A673 (cell line): ENCODE results near the gene CD24. TPM values are rescaled to one million over a fixed set of nuclear protein-coding genes. Genes with fewer than 3 reads are reported as not detected.
"Not testable (repeated sequence)": the region's sequence is repeated elsewhere in the genome, so short reads cannot be mapped to it uniquely, and the experiment has no call there.

Source experiments
- BruUV-seq: library from RNA; stranded (reverse); fragments of 400-500 nt; replicated peaks from 2 replicates; lab custom pipeline; 2021; lab: Mats Ljungman, UMichigan
- CTCF ChIA-PET: fragments of 300-600 bp; sonication (Branson Sonifier 250); formaldehyde crosslinking; loops from one replicate; lab custom pipeline; 2022; ENCODE audit warnings: antibody characterized with exemption; lab: Charles Lee
- POLR2A ChIA-PET: fragments of 300-600 bp; sonication (Branson Sonifier 250); formaldehyde crosslinking; loops from one replicate; lab custom pipeline; 2022; ENCODE audit warnings: antibody characterized with exemption; ENCODE audit not compliant: low non-redundant PET; lab: Charles Lee
- DNase-seq: peaks from one replicate; pipeline ENCODE4 v3.0.0-alpha.2; 2015; ENCODE audit warnings: low spot score
- H3K27ac ChIP-seq: fragments of 200-600 bp; sonication (generic); 2 replicates; pipeline ENCODE4 v1.5.1; 2016; ENCODE audit warnings: mixed run types, low read depth, mild to moderate bottlenecking, mixed read lengths, antibody characterized with exemption, low read length; ENCODE audit not compliant: poor library complexity, severe bottlenecking
- H3K27me3 ChIP-seq: fragments of 200-600 bp; sonication (generic); replicated peaks from 2 replicates; pipeline ENCODE4 v1.6.1; 2017; ENCODE audit warnings: mixed run types, low read depth, mild to moderate bottlenecking, mixed read lengths, antibody characterized with exemption, low read length; ENCODE audit not compliant: insufficient read depth, poor library complexity
- H3K36me3 ChIP-seq: fragments of 200-600 bp; sonication (generic); 2 replicates; pipeline ENCODE4 v1.6.1; 2016; ENCODE audit warnings: mixed run types, mild to moderate bottlenecking, mixed read lengths, antibody characterized with exemption, low read length; ENCODE audit not compliant: insufficient read depth, poor library complexity, severe bottlenecking
- H3K4me1 ChIP-seq: fragments of 200-600 bp; sonication (generic); 2 replicates; pipeline ENCODE4 v1.6.1; 2017; ENCODE audit warnings: mixed run types, mild to moderate bottlenecking, mixed read lengths, antibody characterized with exemption, low read length; ENCODE audit not compliant: insufficient read depth, poor library complexity, severe bottlenecking
- H3K4me3 ChIP-seq: fragments of 200-600 bp; sonication (generic); 2 replicates; pipeline ENCODE4 v1.5.1; 2016; ENCODE audit warnings: low read depth, mixed run types, mild to moderate bottlenecking, mixed read lengths, low read length; ENCODE audit not compliant: poor library complexity, severe bottlenecking
- H3K9me3 ChIP-seq: fragments of 200-600 bp; sonication (generic); 2 replicates; pipeline ENCODE4 v1.6.1; 2016; ENCODE audit warnings: mixed run types, low read depth, mild to moderate bottlenecking, mixed read lengths, antibody characterized with exemption, low read length; ENCODE audit not compliant: poor library complexity, severe bottlenecking
- EZH2 ChIP-seq: fragments of 200-600 bp; sonication (generic); IDR thresholded peaks from 2 replicates; pipeline ENCODE4 v1.6.1; 2017; ENCODE audit warnings: borderline replicate concordance, low read depth, mild to moderate bottlenecking, mixed read lengths, antibody characterized with exemption, low read length; ENCODE audit not compliant: poor library complexity, severe bottlenecking
- intact Hi-C: fragments of 100-400 bp; cut with micrococcal nuclease; formaldehyde crosslinking; loops from one replicate; pipeline ENCODE4 v1.10.0; 2022; ENCODE audit not compliant: unreplicated experiment
- total RNA-seq: library from RNA; stranded (reverse); gene quantifications from 2 replicates; pipeline ENCODE4 v1.2.3, GENCODE V29; 2021
- TF ChIP-seq, protein P1 (sequence below): fragments of 300-800, 200-600 bp; sonication (generic); conservative IDR thresholded peaks from 2 replicates; pipeline ENCODE4 v1.5.1; 2017; ENCODE audit warnings: low read depth, mild to moderate bottlenecking, antibody characterized with exemption, low read length, moderate library complexity, mixed read lengths

The CD24 gene
- total RNA-seq, 1 experiment from 2014 or later = 12.2 TPM

DNA sequence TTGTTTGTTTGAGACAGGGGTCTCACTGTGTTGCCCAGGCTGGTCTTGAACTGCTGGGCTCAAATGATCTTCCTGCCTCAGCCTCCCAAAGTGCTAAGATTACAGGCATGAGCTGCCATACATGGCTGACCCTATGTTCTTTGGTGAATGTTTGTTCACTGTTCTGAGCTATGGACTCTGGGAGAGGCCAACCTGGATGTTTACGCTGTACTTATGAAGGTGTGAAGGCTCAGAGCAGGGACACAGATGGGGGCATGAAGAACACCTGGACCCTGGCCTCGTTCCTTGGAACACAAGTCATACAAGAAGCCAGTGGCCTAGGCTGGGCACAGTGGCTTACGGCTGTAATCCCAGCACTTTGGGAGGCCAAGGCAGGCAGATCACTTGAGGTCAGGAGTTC lies 21.1 kb upstream of the CD24 start:
- Histone ChIP-seq H3K4me1 (no peaks in the 10 kb centered on the region), H3K27me3 (no peaks in the 10 kb centered on the region), H3K36me3 (no peaks in the 10 kb centered on the region), H3K27ac (no peak overlapping the region), H3K9me3 (no peaks in the 10 kb centered on the region), H3K4me3 (no peak overlapping the region)
- ChIA-PET POLR2A (no interaction called here), CTCF (no interaction called here)
- no peak for DNase-seq
- no TSS peak for BruUV-seq
- intact Hi-C loops = loop anchor here (5.0 kb wide), 1 partner anchor 658 kb away; no protein-coding TSS in a partner anchor
- TF ChIP-seq, protein P1, sequence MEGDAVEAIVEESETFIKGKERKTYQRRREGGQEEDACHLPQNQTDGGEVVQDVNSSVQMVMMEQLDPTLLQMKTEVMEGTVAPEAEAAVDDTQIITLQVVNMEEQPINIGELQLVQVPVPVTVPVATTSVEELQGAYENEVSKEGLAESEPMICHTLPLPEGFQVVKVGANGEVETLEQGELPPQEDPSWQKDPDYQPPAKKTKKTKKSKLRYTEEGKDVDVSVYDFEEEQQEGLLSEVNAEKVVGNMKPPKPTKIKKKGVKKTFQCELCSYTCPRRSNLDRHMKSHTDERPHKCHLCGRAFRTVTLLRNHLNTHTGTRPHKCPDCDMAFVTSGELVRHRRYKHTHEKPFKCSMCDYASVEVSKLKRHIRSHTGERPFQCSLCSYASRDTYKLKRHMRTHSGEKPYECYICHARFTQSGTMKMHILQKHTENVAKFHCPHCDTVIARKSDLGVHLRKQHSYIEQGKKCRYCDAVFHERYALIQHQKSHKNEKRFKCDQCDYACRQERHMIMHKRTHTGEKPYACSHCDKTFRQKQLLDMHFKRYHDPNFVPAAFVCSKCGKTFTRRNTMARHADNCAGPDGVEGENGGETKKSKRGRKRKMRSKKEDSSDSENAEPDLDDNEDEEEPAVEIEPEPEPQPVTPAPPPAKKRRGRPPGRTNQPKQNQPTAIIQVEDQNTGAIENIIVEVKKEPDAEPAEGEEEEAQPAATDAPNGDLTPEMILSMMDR = no peak
- no peak for TF ChIP-seq EZH2

DNA sequence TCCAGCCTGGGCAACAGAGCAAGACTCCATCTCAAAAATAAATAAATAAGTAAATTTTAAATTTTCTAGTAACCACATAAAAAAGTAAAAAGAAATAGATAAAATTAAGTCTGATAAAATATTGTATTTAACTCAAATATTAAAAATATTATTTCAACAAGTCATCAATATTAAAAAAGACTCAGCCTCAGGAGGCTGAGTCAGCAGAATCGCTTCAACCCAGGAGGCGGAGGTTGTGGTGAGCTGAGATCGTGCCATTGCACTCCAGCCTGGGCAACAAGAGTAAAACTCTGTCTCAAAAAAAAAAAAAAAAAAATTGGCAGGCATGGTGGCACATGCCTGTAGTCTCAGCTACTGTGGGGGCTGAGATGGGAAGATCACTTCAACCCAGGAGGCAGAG lies 15.2 kb upstream of the CD24 start:
- intact Hi-C loops, BruUV-seq, POLR2A ChIA-PET: not testable (repeated sequence)

DNA sequence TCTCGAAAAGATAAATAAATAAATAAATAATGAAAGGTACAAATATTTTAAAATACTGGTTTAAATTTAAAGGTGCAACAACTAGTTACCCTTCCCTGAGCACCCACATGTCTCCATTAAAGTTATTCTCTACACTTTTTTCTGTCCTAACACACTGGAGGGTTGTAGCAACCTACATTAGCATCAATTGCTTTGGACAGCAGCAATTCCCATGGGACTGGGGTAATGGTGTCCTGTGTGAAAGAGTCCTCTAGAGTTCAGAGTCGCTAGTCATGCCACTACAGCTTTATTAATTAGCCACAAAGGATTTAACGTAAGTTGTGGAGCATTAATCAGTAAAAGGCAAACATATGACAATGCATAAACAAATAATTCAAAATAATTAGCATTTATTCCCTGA lies 14.1 kb upstream of the CD24 start:
- CTCF ChIA-PET = interaction anchor here (1.1 kb wide), 1 partner anchor 9 kb away, joined by 3 read pairs; no protein-coding TSS in a partner anchor
- DNase-seq = no peak
- no TSS peak for BruUV-seq
- intact Hi-C loops = no loop called here
- POLR2A ChIA-PET = interaction anchor here (0.7 kb wide), 1 partner anchor 558 kb away, joined by 4 read pairs; no protein-coding TSS in a partner anchor
- H3K27ac ChIP-seq = no peak overlapping the region
- no peaks in the 10 kb centered on the region for H3K9me3 ChIP-seq
- H3K4me3 ChIP-seq = no peak overlapping the region
- H3K27me3 ChIP-seq = no peaks in the 10 kb centered on the region
- no peaks in the 10 kb centered on the region for H3K4me1 ChIP-seq
- TF ChIP-seq, protein P1 = no peak
- no peak for TF ChIP-seq EZH2
- H3K36me3 ChIP-seq = no peaks in the 10 kb centered on the region

More for the DNA sequence above, 15.2 kb upstream of the CD24 start:
- H3K9me3 ChIP-seq, H3K27me3 ChIP-seq, H3K4me1 ChIP-seq, DNase-seq, H3K4me3 ChIP-seq, H3K27ac ChIP-seq, H3K36me3 ChIP-seq: not testable (repeated sequence)
- CTCF ChIA-PET = interaction anchor here (1.1 kb wide), 1 partner anchor 8 kb away, joined by 3 read pairs; no protein-coding TSS in a partner anchor

DNA sequence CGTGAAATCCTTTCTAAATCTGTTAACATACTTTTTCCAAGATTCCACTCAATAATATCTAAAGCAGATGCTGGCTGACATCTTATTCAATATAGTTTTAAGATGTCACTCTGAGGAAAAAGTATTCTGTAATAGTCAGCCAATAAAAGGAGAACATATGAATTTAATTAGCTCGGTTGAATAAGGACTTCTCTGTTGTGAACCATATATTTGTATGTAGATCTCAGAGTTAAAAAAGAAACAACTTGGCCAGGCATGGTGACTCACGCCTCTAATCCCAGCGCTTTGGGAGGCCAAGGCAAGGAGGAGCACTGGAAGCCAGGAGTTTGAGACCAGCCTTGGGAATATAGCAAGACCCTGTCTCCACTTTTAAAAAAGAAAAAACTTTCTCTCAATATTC lies 7.4 kb upstream of the CD24 start:
- intact Hi-C loops = no loop called here
- Histone ChIP-seq H3K9me3 (no peaks in the 10 kb centered on the region), H3K36me3 (no peaks in the 10 kb centered on the region), H3K4me1 (no peaks in the 10 kb centered on the region), H3K4me3 (no peak overlapping the region), H3K27ac (no peak overlapping the region), H3K27me3 (peaks cover 6% of the 10 kb centered on the region)
- no peak for TF ChIP-seq EZH2
- TF ChIP-seq, protein P1 = no peak
- POLR2A ChIA-PET = no interaction called here
- no TSS peak for BruUV-seq
- DNase-seq = no peak
- CTCF ChIA-PET = interaction anchor here (0.7 kb wide), 1 partner anchor 374 kb away, joined by 5 read pairs; no protein-coding TSS in a partner anchor
